Measurements from ENCODE around the gene PIGN. TPM values are rescaled to one million over a fixed set of nuclear protein-coding genes. Genes with fewer than 3 reads are reported as not detected.

Gene PIGN
- total and polyA plus RNA-seq, 2 donors (not counting 1 experiment from before 2014, with no cell fraction given) = 2.7 to 37.3 TPM

DNA sequence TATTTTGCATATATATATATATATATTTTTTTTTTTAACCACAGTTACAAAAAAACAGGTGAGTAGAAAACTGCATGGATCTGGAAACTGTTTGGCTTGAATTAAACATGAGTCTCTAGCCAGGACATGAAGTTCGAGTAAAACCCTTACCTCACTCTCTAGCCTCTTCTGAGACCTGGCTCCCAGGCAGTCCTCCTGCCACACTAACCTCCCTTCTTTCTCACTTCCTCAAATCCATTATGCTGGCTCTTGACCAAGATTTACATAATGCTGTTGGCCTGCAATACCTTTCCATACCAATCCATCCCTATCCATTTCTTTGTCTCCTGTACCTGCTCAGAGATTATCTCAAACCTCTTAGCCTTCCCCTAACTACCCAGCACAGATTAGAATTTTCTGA lies 34.0 kb downstream of the PIGN start:
- Histone ChIP-seq H3K4me1 (ENCODE audit: control insufficient read depth in 2 of 2, insufficient read depth in 2 of 2, low read length in 2 of 2) (no peaks in the 10 kb centered on the region), H3K4me2 (replicated peaks; ENCODE audit: low read depth, low read length, poor library complexity, severe bottlenecking) (no peak overlapping the region), H3K27ac (ENCODE audit: low read length in 2 of 2) (no peak overlapping the region), H3K27me3 (replicated peaks in 1 of 4; ENCODE audit: control extremely low read depth in 1 of 4, control insufficient read depth in 3 of 4, insufficient read depth in 4 of 4, low read length in 3 of 4) (no peaks in the 10 kb centered on the region), H2AFZ (ENCODE audit: insufficient read depth, low read depth, low read length, poor library complexity, severe bottlenecking) (no peak overlapping the region), H4K20me1 (ENCODE audit: control insufficient read depth, insufficient read depth, low read length, poor library complexity, severe bottlenecking) (no peaks in the 10 kb centered on the region), H3K4me3 (ENCODE audit: control extremely low read depth in 1 of 5, extremely low read depth in 1 of 5, insufficient read depth in 1 of 5, low read depth in 2 of 5, low read length in 4 of 5) (no peak overlapping the region), H3K9me3 (ENCODE audit: control extremely low read depth in 1 of 3, control insufficient read depth in 2 of 3, insufficient read depth in 1 of 3, low read length in 2 of 3) (no peaks in the 10 kb centered on the region), H3K79me2 (ENCODE audit: control insufficient read depth, insufficient read depth, low read length) (no peaks in the 10 kb centered on the region), H3K36me3 (replicated peaks in 1 of 2; ENCODE audit: control extremely low read depth in 1 of 2, control insufficient read depth in 1 of 2, extremely low read depth in 1 of 2, insufficient read depth in 2 of 2, low read length in 1 of 2) (peaks cover 2 to 11% of the 10 kb centered on the region in 2 experiments), H3K9ac (ENCODE audit: low read length) (no peak overlapping the region)
- Mint-ChIP-seq H3K9me3 (ENCODE audit: insufficient read depth) (no peaks in the 10 kb centered on the region), H3K4me1 (no peaks in the 10 kb centered on the region), H3K27ac (no peak overlapping the region), H3K27me3 (no peaks in the 10 kb centered on the region), H3K4me3 (no peak overlapping the region)
- ChIA-PET POLR2A (no interaction called here), CTCF (no interaction called here)
- DNase-seq (no peak), ATAC-seq (ENCODE audit: low read depth) (no peak)
- WGBS (ENCODE audit: insufficient coverage) = 86% methylated on average over 1 of the region's 1 CpG
- TF ChIP-seq EZH2 (IDR thresholded peaks at IDR 0.05; ENCODE audit: borderline replicate concordance, insufficient read depth, low read depth, low read length, poor library complexity, severe bottlenecking) (no peak), CTCF (IDR thresholded peaks at IDR 0.05) (no peak)
- intact Hi-C loops (cut with micrococcal nuclease) = no loop called here

DNA sequence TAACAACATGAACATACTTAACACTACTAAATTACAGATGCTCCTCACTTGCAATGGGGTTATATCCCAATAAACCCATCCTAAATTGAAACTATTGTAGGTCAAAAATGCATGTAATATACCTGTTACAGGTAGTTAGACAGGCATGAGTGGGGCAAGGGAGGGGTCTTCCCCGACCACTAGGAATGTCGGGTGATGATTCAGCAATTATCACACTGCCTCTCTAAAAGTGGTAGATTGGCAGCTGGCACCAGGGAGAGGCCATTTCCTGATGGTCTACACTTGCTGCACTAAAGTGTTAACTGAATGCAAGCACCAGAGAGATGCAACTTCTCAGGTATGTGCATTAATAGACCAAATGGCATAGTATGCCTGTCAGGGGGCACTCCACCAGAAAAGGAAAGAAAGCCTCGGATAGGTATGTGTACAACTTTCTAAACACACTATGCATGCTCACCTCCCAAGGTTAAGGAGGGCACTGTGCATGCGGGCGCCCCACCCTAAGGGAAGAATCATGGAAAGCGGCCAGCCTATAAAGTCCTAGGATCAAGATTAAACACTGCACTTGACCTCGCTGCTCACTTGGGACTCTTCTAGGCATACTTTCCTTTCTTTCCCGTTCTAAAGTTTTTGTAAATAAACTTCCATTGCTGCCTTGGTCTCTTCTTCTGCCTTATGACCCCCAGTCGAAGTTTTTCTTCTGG lies 35.6 kb downstream of the PIGN start:
- ATAC-seq (ENCODE audit: low read depth) (no peak), DNase-seq (no peak)
- Mint-ChIP-seq H3K4me1 (no peaks in the 10 kb centered on the region), H3K9me3 (ENCODE audit: insufficient read depth) (no peaks in the 10 kb centered on the region), H3K27ac (no peak overlapping the region), H3K27me3 (no peaks in the 10 kb centered on the region), H3K4me3 (no peak overlapping the region)
- Histone ChIP-seq H3K79me2 (ENCODE audit: control insufficient read depth, insufficient read depth, low read length) (no peaks in the 10 kb centered on the region), H3K36me3 (replicated peaks in 1 of 2; ENCODE audit: control extremely low read depth in 1 of 2, control insufficient read depth in 1 of 2, extremely low read depth in 1 of 2, insufficient read depth in 2 of 2, low read length in 1 of 2) (peaks cover 2 to 9% of the 10 kb centered on the region in 2 experiments), H3K4me1 (ENCODE audit: control insufficient read depth in 2 of 2, insufficient read depth in 2 of 2, low read length in 2 of 2) (no peaks in the 10 kb centered on the region), H2AFZ (ENCODE audit: insufficient read depth, low read depth, low read length, poor library complexity, severe bottlenecking) (no peak overlapping the region), H3K27ac (ENCODE audit: low read length in 2 of 2) (no peak overlapping the region), H3K4me3 (ENCODE audit: control extremely low read depth in 1 of 5, extremely low read depth in 1 of 5, insufficient read depth in 1 of 5, low read depth in 2 of 5, low read length in 4 of 5) (no peak overlapping the region), H4K20me1 (ENCODE audit: control insufficient read depth, insufficient read depth, low read length, poor library complexity, severe bottlenecking) (no peaks in the 10 kb centered on the region), H3K4me2 (replicated peaks; ENCODE audit: low read depth, low read length, poor library complexity, severe bottlenecking) (no peak overlapping the region), H3K9me3 (ENCODE audit: control extremely low read depth in 1 of 3, control insufficient read depth in 2 of 3, insufficient read depth in 1 of 3, low read length in 2 of 3) (no peaks in the 10 kb centered on the region), H3K27me3 (replicated peaks in 1 of 4; ENCODE audit: control extremely low read depth in 1 of 4, control insufficient read depth in 3 of 4, insufficient read depth in 4 of 4, low read length in 3 of 4) (no peaks in the 10 kb centered on the region), H3K9ac (ENCODE audit: low read length) (no peak overlapping the region)
- ChIA-PET POLR2A (no interaction called here), CTCF (no interaction called here)
- WGBS (ENCODE audit: insufficient coverage) = 100% methylated on average over 6 of the region's 9 CpGs
- intact Hi-C loops (cut with micrococcal nuclease) = no loop called here
- TF ChIP-seq EZH2 (IDR thresholded peaks at IDR 0.05; ENCODE audit: borderline replicate concordance, insufficient read depth, low read depth, low read length, poor library complexity, severe bottlenecking) = no peak
- no peak for TF ChIP-seq CTCF (IDR thresholded peaks at IDR 0.05)

Measured in B cell (primary cell).